Midbrain (tissue), 1 donor: ENCODE data around the gene SH3RF1.

Source experiments
- DNase-seq: peaks from one replicate; lab custom pipeline; 2025; lab: John Stamatoyannopoulos, UW

The SH3RF1 gene

DNA sequence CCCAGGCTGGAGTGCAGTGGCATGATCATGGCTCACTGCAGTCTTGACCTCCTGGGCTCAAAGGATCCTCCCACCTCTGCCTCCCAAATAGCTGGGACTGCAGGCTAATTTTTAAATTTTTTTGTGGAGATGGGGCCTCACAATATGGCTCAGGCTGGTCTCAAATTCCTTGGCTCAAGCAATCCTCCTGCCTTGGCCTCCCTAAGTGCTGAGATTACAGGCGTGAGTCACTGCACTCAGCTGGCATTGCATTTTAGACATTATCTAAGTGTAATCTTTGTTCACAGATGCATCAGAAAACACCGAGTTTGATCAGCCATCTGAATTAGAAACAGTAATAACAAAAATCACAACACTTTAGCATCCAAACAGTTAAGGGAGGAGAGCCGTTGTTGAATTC, 207.3 kb downstream of the SH3RF1 start:
- no peak for DNase-seq

DNA sequence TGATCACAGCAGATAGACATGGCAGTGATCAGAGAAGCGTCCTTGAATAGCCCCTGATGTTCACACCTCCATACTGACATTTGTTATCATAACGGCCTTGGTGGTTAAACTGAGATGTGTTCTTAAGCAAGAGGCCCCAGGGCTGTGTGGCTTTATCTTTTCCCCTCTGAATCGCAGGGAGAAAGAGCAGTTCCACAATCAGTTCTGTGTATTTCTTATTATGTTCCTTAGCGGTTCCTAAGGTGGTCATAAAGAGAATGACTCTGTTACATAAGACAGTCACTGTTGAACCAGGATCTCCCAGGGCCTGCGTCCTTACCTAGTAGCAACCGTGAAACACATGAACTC, 207.9 kb downstream of the SH3RF1 start:
- no peak for DNase-seq

DNA sequence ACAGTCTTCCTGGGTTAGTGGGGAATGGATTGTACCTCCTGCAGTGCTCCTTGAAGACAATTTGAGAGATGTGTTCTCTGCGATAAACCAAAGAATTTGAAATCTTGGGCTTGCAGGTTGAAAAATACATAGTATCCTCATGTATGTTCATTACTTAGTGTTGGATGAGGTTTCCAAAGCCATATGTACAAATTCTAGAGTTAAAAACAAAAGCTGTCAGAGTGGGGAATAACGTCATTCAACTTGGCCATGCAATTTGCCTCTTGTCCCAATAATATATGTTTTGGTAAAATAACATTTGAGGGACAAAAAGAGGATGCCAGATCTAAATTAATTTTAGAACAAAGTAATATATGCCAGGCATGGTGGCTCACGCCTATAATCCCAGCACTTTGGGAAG, 209.4 kb downstream of the SH3RF1 start:
- no peak for DNase-seq

DNA sequence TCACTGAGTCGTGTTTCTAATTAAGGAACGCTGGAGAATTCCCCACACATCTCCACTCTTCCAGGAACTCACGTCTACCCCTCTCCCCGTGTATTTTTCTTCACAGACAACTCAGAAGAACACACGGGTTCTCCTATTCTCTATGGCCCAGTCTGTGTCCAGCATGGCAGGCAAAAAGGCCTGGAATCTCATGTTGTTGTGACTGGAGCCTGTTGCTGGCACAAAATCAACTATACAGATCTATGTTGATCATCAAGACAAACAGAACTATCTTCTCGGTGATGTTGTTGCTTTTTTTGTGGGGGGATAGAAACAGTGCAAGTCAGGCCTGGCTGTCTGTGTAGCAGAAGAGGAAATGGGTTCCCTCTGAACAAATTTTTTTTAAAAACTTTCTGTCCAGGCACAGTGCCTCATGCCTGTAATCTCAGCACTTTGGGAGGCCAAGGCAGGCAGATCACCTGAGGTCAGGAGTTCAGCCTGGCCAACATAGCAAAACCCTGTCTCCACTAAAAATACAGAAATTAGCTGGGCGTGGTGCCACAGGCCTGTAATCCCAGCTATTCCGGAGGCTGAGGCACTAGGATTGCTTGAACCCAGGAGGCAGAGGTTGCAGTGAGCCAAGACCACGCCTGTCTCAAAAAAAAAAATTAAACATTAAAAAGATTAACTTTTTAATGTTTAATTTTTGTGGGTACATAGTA, 210.2 kb downstream of the SH3RF1 start:
- DNase-seq: no peak

DNA sequence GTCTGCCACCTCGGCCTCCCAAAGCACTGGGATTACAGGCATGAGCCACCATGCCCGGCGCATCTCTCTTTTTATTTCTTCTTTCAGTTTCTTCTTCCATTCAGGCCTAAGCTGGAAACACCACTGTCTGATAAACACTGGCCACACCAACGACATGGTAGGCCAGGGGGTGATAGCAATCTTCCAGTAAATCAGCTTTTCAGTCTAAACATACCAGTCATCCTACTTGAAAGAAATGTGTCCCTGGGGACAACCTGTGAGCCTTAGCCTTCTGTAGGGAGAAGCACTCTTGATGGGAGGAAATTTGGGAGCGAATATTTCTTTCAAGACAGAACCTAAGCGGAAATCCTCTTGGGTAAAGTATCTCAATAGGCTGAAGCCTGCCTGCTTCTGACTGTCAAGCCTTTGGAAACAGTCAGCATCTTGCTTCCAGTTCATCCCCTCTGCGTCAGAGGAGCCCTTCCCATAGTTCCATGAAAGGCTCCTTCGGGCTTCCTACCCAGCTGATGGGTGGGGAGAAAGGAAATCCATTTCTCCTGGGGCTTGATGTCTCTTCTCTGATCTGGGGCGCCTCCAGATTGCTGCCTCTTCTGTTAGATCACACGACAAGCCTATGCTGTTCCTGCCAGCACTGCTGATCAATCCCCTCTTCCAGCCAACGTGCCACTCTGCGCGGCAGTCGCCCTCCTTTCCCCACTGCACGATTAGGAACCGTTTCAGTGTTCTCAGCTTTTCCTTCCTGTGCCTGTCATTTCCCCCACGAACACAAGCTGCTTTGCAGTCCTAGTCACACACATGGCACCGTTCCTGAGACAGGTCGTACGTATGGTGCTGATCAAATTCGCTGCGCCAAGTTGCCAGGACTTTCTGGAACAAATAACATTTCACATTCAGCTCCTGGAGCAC, 211.2 kb downstream of the SH3RF1 start:
- DNase-seq: no peak

DNA sequence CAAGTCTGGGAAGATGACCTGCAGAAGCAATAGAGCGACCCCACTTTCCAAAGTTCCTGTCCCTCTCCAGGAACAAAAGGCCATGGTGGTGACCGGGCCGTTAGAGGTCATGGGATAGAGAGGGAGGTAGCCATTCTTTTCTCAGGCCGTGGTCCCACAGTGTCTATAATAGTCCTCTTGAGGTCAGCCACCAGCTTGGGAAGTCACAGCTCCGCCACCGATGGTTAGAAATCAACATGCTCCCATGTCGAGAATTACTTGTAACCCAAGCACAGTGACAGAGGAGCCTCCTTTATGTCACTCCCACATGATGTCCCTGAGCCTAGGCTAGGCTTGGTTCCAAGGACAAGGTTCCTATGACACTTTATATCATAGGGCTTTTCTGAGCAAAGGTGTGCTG, 212.4 kb downstream of the SH3RF1 start:
- no peak for DNase-seq

DNA sequence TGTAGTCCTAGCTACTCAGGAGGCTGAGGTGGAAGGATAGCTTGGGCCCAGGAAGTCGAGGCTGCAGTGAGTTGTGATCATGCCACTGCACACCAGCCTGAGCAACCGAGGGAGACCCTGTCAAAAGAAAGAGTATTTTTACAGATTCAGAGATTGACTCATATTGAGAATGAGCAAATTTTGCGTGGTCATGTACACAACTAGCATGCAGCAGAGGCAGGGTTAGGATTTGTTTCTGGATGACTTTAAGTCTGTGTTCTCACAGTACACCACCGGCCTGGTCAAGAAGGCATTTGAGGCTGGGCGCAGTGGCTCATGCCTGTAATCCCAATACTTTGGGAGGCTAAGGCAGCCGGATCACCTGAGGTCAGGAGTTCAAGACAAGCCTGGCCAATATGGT, 215.9 kb downstream of the SH3RF1 start:
- no peak for DNase-seq

DNA sequence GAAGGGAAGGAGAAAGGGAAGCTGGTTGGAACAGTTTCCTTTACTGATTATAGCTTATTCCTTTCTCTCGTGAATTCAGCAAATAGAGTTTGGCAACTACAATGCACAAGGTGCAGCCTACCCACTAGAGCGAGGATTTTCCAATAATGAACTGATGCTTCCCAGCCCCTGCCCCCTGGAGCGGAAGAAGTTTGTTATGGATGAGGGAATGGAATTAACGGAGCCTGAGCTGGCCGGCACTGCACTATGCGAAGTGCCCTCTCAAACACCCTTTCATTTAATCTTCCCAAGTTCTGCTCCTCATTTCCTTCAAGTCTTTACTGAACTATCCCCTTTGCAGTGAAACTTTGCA, 218.2 kb downstream of the SH3RF1 start:
- DNase-seq: no peak

DNA sequence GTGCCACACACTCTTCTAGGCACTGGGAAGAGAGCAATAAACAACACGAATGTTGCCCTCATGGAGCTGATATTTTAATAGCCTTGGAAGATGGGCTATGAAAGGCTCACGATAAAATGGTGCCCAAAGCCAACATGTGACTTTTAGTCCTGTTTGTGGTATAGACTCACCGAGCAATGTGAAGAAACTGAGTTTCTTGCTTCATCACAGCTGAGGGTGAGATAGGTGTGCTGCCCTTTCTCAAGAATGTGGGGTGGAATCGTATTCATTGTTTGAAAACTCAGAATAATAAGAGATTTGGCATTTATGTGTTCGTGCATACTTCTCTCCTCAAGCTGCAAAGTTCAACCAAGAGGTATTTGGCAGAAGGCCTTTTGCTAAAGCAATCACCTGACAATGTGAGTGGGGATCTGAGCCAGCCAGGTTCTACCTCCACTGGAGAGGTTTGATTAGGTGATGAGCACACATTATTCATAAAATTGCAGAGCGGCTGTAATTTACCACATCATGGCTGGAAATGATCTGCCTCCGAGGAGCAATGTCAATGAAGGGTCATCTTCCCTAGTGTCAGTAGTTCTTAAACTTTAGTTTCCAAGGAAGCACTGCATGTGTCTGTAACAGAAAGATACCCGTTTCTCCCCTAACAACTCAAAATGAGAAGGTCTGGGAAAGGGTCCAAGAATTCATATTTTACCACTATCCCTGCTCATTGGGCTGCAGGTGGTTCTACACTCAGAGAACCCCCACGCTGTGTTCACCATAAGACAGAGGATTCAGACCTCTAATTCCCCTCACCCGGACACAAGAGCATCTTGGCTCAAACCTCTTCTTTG, 218.8 kb downstream of the SH3RF1 start:
- no peak for DNase-seq

DNA sequence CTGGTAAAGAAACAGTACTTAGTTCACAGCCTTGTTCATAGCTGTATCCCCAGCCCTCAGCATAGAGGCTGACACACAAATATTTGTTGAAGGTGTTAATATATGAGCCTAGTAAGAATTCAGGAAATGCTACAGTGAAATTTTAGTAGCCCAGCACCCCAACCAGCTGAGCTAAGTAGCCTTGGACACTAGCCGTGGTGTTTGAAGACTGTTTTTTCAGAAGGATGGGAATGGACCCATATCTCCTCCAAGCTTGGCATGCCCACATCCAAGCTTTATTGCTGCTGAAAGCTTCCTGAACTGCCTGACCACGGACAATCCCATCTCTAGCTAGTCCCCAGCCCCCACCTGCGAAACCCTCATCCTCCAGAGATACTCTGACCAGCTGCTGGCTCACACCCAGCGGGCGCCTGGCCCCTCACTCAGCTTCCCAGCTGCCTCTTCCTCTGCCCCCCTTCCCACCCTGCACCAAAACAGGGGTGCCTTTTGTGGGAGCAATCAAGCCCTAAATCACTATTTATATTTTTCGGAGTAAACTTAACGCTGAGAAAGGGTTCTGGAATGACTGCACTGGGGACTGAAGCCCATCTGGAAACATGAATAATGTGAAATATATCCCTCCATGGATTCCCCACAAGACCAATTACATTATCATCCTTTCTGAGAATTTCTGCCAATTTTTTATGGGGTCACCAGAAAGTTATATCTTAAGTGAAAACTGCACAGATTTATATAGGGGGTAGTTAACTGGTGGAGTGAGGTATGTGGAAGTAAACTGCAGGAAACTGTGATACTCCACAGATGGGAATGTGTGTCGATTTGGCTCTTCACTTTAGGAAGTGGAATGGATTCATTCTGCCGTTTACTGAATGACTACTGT, 219.6 kb downstream of the SH3RF1 start:
- DNase-seq: no peak

DNA sequence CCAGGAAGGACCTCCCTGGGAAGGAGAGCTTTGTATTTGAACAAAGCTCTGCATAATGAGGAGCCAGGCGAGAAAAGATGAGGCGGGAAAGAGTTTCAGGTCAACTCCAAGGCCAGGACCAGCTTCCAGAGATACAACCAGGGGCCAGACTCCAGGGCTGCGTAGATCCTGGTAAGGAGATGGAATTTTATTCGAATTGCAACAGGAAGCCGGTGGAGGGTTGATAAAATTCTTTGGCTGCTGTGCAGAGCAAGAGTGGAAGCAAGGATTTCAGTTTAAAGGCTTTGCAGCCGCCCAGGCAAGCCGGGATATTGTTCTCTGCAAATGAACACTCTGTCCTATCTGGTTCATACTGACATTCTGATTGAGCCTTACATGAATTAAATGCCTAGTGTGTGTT, 220.5 kb downstream of the SH3RF1 start:
- no peak for DNase-seq

DNA sequence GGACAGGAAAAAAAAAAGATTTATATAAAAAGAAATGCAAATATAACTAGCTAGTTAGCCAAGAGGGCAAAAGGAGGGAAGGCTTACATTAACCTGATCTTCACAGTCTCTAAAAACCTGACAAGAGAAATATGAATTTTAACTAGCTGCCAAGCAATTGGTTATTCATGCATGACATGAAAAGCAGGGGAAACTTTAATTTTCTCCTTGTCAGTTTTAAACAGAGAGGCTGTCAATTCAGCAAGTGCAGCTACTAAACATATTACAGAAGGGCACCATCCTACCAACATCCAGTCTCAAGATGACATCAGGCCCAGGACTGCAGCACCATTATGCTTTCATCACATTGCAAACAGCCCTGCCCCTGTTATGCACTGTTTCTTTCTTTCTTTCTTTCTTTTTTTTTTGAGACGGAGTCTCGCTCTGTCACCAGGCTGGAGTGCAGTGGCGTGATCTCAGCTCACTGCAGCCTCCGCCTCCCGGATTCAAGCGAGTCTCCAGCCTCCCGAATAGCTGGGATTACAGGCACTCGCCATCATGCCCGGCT, 221.8 kb downstream of the SH3RF1 start:
- DNase-seq: no peak

DNA sequence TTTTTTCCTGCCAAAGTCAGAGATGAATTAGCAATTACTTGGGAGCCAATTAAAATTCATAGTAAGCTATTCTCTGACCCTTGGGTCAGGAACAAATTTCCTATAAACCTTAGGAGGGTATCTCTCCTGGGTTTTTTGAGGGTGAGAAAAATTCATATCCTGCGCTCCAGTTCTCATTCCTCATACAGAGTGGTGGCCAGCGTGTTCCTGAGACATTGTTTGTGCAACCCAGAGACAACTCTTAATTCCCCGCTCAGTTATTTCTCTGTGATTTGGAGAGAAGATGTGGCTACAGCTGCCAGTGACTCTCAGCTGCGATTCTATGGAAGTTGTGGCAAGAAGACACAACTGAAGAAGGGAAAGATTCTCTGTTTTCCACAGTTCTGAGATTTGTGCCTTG, 222.8 kb downstream of the SH3RF1 start:
- no peak for DNase-seq

DNA sequence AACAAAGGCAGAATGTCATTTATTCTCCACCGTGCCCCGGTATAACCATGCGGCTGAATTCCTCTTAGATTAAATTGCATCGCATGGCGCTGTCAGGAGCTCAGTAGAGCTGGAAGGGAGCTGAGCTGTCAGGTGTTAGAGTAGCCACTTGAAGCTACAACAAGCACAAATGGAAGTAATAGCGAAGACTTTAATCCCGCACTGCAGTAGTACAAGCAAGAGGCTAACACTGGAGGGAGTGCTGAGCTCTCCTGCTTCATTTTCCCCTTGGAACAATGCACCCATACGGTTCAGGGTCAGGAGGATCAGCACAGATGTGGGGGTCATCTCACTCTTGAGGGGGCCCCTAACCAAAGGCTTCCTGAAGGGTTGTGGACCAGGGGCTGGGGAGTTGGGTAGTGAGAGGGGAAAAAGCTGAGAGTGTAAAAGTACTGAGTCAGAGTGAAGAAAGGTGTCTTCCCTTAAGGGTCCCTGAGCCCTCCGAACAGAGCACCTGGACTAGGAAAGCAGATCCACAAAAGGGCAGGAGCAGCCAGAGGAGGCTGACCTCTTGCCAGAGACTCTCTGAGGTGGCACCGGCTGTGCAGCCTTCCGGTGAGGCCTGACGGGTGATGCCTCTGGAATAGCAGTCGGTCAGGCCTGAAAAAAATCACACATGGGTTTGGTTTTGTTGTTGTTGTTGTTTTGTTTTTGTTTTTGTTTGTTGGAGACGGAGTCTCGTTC, 224.7 kb downstream of the SH3RF1 start:
- no peak for DNase-seq

DNA sequence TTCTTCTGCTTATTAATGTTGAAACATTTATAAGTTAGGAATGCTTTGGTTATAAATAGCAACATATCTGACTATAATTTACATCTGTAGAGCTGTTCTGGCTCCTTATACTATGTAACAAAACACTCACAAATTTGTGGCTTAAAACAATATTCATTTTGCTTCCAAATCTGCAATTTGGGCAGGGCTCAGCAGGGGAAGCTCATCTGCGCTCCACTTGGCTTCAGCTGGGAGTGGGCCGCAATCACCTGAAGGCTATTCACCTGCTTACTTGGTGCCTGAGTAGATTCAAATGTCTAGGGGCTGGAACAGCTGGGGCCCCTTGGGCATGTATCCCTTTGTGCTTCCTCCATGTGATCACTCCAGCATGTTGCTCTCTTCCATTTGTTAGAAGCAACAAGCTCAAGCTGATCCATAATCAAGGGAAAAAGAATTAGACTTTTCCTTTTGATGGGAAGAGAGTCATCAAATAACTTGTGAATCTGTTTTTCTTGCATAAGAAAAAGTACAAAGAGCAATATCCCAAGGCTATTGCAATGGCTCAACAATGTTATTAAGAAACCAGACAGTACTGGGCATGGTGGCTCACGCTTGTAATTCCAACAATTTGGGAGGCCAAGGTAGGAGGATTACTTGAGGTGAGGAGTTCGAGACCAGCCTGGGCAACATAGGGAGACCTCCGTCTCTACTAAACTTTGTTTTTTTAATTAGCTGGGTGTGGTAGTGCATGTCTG, 225.9 kb downstream of the SH3RF1 start:
- no peak for DNase-seq
